GM21786 (cell line): ENCODE data around the gene PKP1.

Source experiments
- ATAC-seq: cut with Tn5 transposase; IDR thresholded peaks from one replicate; pipeline ENCODE4 v1.9.1; 2021; ENCODE audit not compliant: unreplicated experiment

Gene PKP1

DNA sequence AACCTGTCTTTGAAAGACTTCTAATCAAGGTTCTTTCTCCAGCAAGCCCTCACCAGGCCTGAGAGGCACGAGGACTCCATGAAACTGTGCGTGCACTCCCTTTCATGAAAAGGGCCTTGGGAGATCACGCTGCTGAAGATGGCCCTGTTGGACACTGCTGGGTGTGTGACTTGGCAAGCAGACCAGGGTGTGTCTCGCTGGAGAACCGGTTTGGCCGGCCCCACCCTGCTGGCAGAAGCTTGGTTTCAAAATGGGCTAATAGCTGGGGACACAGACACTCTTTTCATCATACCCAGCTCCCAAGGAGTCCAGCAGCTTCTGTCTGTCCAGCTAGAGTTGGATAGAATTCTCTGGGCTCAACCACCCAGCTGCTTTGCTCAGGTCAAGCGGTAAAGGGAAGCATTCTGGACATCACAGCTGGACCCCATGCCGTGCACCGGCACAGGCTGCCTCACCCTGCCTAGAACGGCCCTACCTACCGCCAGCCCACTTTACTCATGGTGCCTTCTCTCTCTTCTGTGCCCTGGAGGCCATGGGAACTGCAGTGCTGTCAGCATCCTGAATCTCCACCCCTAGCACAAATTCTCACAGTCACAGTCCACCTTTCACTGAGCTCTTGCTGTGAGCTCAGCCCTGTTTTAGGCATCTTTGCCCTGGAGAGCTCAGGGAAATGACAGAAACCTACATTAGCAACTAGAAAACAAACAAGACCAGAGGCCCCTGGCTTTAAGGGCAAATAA lies 24.6 kb downstream of the PKP1 start:
- no peak for ATAC-seq

DNA sequence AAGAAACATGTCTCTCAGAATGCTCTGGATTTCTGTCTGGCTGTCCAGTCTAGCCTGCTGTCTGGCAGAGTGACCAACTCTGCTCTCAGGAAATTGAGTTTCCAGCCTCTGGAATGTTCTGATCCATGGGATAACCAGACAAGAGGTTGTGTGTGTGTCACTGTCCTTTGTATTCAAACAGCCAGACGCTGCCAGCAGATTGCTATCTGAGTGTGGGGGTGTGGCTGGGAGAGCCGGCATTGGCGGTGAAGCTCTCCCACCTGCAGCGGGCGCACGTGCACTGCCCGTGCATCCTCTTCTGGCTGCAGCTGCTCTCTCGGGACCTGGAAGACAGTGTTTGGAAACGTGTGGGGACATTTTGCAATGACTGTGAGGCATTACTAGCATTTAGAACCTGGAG lies 26.1 kb downstream of the PKP1 start:
- ATAC-seq = no peak

DNA sequence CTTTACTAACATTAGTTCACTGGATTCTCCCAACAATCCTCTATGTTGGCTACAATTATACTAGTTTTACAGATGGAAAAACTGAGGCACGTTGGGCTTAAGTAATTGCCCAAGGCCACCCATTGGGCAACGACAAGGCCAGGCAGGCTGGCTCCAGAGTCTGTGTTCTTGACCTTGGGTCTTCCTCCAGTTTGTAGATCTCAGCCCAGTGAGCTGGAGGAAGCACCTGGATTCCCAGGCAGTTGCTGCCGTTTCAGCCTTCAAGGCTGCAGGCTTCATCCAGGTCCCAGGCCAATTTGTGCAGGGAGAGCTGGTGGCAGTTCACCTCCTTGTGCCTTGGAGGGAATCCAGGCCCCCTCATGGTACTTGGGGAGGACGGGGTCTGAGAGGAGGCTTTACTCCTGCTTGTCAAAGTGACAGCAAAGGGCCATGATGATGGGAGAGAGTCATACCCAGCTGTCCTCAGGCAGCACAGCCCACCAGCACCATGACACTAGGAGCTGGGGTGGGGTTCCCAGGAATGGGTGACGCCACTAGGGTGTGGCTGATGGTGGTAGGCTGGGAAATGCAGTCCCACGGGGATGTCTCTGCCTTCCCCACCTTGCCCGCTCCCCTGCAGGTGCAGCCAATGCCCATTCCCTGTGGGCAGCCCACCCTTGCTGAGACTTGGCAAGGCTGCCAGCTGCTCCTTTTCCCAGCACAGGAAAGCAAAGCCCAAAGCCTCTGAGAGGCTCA lies 27.1 kb downstream of the PKP1 start:
- no peak for ATAC-seq

DNA sequence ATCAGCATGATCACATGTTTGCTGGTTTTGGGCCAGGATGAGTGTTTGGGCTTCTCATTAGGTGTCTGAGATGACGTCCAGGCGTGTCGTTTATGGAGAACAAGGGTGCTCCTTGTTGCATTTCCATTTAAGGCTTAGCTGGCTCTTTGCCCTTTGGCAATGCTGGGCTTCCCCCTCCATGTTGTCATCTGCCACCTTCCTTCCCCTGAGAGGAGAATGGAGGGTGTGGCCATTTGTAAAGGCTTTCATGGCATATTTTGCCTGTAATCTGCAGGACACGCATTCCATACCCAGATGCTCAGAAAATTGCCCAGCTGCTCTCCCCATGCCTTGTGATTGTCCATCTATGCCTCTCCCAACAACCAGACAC lies 27.7 kb downstream of the PKP1 start:
- no peak for ATAC-seq

DNA sequence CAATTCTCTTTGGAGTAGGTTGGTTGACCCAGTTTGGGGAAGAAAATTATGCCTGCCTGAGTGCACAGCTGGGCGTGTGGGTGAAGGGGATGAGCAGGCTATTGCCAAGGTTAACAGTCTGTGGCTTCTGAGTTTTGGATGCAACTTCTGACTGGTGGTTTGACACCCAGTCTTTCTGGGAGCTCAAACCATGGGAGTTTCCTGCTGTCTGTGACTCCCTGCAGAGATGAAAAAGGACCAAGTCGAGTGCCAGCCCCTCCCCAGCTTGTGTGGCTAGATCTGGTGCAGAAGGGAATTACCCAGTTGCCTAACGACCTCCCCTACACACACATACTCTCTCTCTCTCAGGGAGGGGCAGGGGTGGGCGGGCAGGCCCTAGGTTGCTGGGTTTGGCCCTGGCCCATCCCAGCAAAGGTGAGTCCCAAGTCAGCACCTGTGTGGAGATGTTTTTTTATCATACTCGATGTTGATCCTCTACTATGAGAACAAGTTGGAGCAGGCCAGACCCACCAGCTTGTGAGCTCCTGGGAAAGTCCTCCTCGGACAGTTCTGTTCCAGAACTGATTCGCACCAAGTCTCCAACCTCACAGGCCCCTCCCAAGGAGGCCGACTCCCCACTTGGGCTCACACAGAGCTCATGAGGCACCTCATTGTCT lies 28.2 kb downstream of the PKP1 start:
- no peak for ATAC-seq

DNA sequence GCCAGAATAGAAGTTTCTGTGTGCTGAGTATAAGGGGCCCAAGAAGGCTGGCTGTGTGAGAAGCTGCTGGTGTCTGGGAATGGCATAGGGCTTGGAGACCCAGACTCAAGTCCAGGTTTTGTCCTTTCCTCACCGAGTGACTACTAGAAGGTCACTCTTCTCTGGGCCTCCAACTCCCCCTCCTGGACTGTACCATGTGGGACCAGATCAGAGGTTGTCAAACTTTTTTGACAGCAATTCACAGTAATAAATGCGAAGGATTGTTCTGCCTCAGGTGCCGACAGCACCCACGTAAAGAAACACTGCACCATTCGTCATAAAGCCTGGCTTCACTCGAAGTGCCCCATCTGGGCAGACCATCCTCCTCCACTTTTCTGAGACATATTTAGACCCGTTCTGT lies 29.0 kb downstream of the PKP1 start:
- ATAC-seq = no peak

DNA sequence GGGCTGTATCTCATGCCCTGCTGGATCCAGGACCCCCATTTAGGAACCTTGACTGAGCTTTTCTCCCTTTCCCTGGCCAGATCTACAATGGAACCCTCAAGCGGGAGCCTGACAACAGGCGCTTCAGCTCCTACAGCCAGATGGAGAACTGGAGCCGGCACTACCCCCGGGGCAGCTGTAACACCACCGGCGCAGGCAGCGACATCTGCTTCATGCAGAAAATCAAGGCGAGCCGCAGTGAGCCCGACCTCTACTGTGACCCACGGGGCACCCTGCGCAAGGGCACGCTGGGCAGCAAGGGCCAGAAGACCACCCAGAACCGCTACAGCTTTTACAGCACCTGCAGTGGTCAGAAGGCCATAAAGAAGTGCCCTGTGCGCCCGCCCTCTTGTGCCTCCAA lies 29.8 kb downstream of the PKP1 start:
- ATAC-seq = no peak

DNA sequence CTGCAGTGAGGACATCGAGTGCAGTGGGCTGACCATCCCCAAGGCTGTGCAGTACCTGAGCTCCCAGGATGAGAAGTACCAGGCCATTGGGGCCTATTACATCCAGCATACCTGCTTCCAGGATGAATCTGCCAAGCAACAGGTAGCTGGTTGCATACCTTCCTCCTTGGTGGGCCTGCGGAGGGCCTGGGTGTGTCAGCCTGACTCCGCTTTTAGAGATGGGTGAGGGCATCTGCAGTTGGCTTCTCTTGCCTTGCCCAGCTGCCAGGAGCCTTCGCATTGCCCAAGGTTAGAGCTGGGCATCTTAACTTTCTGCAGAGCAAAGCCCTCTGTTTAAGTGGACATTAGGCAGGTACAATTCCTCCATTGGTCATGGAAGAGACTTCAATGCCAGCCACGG lies 33.2 kb downstream of the PKP1 start:
- ATAC-seq = no peak

DNA sequence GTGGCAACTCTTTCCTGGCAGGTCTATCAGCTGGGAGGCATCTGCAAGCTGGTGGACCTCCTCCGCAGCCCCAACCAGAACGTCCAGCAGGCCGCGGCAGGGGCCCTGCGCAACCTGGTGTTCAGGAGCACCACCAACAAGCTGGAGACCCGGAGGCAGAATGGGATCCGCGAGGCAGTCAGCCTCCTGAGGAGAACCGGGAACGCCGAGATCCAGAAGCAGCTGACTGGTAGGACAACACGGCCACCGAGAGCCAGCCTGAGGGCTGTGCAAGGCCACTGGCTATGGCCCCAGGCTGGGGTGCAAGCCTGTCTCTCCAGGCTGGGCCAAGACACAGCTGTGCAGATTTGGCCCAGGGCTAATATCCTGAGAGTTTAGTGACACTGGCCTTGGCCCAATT lies 34.2 kb downstream of the PKP1 start:
- no peak for ATAC-seq

DNA sequence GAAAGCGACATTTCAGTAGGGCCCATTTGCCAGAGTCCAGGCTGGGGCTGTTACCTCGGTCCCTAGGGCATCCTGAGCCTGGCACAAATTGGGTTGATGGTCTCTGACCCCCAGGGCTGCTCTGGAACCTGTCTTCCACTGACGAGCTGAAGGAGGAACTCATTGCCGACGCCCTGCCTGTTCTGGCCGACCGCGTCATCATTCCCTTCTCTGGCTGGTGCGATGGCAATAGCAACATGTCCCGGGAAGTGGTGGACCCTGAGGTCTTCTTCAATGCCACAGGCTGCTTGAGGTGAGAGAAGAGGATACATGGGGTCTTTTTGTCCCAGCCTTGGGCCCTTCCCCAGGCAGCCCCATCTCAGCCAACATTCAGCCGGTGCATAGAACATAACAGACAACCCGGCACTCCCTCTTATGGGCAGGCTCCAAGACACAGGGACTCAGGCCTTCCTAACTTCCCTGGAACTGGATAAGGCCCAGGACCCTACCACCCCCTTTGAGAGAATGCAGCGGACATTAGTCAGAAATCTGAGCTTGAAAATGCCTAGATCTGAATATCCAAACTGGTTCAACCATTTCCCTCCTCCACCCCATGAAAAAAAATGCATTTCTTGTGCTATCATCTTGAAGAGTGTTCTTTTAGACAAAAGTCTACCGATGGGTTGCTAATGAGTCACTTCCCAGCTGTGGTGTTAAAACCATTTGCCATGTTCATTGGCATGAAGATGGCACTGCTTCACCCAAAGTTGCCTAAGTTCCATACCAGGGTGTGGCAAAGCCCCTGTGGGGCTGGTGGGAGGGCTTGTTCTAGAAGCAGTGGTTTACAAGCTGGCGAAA lies 35.4 kb downstream of the PKP1 start:
- ATAC-seq = no peak

DNA sequence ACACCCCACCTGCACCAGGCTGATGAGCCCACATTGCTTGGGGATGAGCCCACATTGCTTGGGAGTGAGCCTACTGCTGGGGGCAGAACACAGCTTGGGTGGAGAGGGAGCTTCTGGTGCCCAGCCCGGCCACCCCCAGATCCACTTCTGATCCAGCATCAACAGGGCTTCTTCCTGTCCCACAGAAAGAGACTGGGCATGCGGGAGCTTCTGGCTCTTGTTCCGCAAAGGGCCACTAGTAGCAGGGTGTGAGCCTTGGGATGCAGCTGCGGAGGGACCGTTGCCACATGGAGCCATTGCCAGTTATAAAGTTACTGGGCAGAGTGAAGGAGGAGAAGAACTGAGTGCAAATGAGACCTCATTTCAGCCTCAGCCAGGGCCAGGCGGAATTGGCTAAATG lies 36.3 kb downstream of the PKP1 start:
- ATAC-seq = no peak

DNA sequence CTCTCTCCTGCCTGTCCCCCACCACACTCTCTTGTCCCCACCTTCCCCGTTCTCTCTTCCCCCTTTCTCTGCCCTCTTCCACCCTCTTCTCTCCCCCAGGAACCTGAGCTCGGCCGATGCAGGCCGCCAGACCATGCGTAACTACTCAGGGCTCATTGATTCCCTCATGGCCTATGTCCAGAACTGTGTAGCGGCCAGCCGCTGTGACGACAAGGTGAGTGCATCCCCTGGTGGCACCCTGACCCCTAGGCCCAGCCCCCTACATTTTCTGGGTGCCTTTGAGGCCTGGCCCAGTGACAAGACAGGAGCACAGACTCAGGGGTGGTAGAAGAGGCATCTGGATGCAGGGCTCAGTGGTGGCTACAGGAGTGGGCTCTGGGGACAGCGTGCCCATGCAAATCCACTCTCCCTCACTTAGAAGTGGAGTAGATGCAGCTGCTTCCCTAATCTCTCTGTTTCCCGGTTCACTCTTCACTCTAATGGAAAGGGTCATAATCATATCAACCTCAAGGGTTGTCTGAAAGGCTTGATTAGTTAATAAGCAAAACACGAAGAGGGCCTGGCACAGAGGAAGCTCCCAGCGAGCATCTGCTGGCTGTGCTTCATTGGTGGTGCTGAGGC lies 37.0 kb downstream of the PKP1 start:
- ATAC-seq = no peak

DNA sequence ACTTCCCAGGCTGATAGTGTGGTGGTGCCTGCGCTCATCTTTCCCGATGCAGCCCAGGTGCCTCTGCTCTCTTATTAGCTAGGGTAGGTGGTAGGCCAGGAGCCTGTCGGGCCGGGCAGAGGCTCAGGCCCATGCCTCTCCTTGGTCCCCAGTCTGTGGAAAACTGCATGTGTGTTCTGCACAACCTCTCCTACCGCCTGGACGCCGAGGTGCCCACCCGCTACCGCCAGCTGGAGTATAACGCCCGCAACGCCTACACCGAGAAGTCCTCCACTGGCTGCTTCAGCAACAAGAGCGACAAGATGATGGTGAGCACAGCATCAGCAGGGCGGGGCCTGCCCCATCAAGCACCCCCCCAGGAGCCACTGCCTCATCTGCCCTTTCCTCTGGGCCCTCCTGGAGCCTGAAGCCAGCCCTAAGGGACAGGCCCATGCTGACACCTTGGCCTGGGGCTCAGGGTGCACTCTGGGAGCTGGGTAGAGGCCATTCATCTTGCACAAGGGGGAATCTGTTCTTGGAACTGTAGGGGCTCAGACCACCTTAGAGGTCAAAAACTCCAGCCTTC lies 38.6 kb downstream of the PKP1 start:
- ATAC-seq = no peak

DNA sequence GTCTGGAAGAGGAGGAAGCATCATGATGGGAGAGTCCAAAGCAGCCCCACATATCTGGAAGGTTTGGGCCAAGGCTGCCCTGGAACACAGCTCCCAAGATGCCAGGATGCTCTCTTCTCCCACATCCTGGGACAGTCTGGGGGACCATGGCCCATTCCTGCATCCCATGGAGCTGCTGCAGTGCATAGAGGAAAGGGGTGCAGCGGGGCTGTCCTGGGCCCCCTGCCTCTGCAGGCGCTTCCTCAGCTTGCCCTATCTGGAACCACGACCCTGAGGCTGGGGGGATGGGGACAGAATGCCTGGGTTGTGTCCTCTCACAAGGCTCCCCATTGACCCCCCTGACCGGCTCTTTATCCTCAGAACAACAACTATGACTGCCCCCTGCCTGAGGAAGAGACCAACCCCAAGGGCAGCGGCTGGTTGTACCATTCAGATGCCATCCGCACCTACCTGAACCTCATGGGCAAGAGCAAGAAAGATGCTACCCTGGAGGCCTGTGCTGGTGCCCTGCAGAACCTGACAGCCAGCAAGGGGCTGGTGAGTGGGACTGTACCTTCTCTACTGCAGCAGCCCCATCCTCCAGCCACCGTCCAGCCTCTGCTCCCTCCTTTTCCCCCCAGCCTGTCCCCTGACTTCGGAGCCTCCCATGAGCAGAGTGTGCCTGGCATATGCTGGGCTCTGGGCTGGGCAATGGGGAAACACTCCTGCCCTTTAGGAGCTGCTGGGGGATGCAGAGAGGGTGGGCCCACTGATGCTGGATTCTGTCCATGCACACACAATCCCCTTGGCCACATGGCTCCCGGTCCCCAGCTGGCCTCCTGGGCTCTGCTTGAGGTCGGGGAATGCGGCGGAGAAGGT lies 39.6 kb downstream of the PKP1 start:
- ATAC-seq = no peak

DNA sequence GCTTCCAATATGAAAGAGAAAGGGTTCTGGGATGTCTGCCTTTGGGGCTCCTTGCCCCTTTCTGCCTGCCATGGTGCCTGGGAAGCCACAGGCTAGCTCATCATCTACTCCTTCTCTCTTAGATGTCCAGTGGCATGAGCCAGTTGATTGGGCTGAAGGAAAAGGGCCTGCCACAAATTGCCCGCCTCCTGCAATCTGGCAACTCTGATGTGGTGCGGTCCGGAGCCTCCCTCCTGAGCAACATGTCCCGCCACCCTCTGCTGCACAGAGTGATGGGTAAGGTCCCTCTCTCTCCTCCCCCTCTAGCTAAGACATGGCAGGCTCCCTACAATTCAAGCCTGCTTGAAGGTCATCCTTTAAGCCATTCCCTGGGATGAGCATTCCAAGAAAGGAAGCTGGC lies 41.0 kb downstream of the PKP1 start:
- ATAC-seq = no peak

DNA sequence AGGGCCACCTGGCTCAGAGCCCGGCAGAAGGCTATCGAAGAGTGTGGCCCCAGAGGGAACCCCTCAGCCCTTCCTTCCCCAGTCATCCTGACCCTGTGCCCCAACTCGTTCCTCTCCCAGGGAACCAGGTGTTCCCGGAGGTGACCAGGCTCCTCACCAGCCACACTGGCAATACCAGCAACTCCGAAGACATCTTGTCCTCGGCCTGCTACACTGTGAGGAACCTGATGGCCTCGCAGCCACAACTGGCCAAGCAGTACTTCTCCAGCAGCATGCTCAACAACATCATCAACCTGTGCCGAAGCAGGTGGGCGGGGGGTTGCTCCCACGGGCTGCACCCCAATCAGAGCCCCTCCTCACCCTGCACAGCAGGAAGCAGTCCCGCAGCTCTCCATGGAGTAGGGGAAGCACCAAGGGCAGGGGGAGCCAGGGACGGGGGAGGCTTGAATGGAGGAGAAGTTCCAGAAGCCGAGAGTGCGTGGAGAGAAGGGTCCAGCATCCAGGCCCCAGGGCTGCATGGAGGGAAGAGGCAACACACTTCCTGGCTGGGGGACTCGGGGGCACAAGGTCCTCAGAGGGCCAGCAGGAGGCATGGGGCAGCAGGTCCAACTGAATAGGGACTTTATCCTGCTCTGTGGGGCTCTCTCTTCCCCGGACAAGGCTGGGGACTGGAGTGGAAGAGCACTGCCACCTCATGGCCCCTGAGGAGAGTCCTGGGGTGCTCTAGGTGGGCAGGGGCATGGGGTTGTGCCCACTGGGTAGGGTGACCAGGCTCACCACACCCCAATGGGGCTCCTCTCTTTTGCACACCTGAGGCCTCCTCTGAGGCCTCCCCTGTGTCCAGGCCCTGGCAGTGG lies 41.7 kb downstream of the PKP1 start:
- no peak for ATAC-seq

DNA sequence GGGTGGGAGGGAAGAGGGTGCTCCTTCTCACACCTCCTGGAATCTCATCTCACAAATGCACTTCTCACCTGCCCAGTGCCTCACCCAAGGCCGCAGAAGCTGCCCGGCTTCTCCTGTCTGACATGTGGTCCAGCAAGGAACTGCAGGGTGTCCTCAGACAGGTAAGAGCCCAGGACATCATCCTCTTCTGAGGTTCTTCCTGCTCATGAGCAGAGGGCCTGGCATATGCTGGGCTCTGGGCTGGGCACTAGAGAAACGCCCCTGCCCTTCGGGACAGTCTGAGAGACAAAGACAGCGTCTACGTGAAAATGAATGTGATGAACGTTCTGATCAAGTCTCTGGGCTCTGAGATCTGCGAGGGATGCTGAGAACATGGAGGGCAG lies 42.4 kb downstream of the PKP1 start:
- ATAC-seq = no peak

DNA sequence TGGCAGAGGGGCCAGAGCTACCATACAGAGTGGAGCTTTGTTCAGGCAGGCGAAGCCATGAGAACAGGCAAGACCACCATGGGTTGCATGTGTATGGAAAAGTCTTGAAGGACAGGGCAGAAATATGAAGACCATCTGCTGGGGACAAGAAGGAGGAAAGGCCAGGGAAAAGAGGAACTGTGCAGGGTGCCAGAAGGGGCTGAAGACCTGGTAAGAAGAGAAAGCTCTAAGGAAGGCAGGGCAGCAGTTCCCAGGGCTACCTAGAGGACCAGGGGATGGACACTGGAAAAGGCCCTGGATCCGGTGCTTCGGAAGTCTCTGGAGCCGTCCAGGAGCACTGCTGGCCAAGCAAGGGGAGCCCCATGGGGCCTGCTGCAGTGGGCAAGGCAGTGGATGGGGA lies 43.4 kb downstream of the PKP1 start:
- ATAC-seq = no peak

DNA sequence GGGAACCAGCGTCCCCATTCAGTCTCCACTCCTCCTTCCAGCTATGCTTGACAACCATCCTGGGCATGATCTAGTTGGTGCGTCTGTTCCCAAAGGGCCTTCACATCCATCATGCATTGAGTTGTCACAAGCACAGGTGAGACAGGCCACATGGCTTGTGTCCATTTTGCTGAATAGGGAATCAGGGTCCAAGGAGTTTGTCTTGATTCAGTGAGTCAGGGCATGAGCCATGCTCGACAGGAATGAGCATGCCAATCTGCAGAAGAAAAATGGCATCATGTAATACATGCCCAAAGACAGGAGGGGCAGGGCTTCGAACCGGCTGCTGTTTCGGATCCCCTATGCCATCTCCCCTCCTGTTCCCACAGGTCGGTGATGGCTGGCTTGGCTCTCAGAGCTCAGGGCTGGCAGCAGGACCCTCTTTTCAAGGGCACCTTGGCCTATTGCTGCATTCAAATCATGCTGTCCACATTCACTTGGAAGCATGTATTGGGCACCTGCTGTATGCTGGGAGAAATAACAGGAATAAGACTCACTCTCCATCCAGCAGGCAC lies 44.5 kb downstream of the PKP1 start:
- ATAC-seq = no peak
